Liver (tissue), 3 donors: ENCODE data around the gene NMNAT2.

Source experiments
- EGR1 ChIP-seq, 2 donors: IDR thresholded peaks; 2 replicates each; pipeline ENCODE4 v1.6.1; 2016 to 2018; ENCODE audit warnings: antibody characterized with exemption in 2 of 2, low read depth in 2 of 2
- GABPA ChIP-seq, 2 donors: IDR thresholded peaks in 1 of 2; conservative IDR thresholded peaks in 1 of 2; 2 replicates each; pipeline ENCODE4 v1.6.1; 2016; ENCODE audit warnings: antibody characterized with exemption in 2 of 2, mild to moderate bottlenecking in 1 of 2, moderate library complexity in 1 of 2
- HNF4A ChIP-seq, 2 donors: conservative IDR thresholded peaks; 2 replicates each; pipeline ENCODE4 v1.6.1; 2016; ENCODE audit warnings: antibody characterized with exemption in 2 of 2, mild to moderate bottlenecking in 2 of 2
- HNF4G ChIP-seq: IDR thresholded peaks from 2 replicates; pipeline ENCODE4 v1.6.1; 2016; ENCODE audit warnings: antibody characterized with exemption
- NR2F2 ChIP-seq: IDR thresholded peaks from 2 replicates; pipeline ENCODE4 v1.6.1; 2016; ENCODE audit warnings: antibody characterized with exemption
- RAD21 ChIP-seq, 2 donors: IDR thresholded peaks; 2 replicates each; pipeline ENCODE4 v1.6.1; 2016; ENCODE audit warnings: antibody characterized with exemption in 2 of 2, mild to moderate bottlenecking in 2 of 2
- SP1 ChIP-seq: IDR thresholded peaks from 2 replicates; pipeline ENCODE4 v1.6.1; 2018; ENCODE audit warnings: antibody characterized with exemption, mild to moderate bottlenecking
- TAF1 ChIP-seq: conservative IDR thresholded peaks from 2 replicates; pipeline ENCODE4 v1.6.1; 2016; ENCODE audit warnings: antibody characterized with exemption, mild to moderate bottlenecking
- TF ChIP-seq, protein P1 (sequence below): IDR thresholded peaks from 2 replicates; pipeline ENCODE4 v1.6.1; 2016; ENCODE audit warnings: antibody characterized with exemption
- TF ChIP-seq, protein P2 (sequence below): fragments of 150-350 bp; IDR thresholded peaks from 2 replicates; pipeline ENCODE4 v1.5.1; 2017; ENCODE audit warnings: improper control_type of control experiment, low read depth, low read length; ENCODE audit not compliant: missing input control
- TF ChIP-seq, protein P3 (sequence below): IDR thresholded peaks from 2 replicates; pipeline ENCODE4 v1.6.1; 2016; ENCODE audit warnings: antibody characterized with exemption, mild to moderate bottlenecking
- TF ChIP-seq, protein P4 (sequence below): IDR thresholded peaks from 2 replicates; pipeline ENCODE4 v1.6.1; 2016; ENCODE audit warnings: antibody characterized with exemption
- TF ChIP-seq, protein P5 (sequence below): IDR thresholded peaks from 2 replicates; pipeline ENCODE4 v1.6.1; 2016; ENCODE audit warnings: antibody characterized with exemption
- donor health status: healthy.
- donor health status: healthy.

DNA sequence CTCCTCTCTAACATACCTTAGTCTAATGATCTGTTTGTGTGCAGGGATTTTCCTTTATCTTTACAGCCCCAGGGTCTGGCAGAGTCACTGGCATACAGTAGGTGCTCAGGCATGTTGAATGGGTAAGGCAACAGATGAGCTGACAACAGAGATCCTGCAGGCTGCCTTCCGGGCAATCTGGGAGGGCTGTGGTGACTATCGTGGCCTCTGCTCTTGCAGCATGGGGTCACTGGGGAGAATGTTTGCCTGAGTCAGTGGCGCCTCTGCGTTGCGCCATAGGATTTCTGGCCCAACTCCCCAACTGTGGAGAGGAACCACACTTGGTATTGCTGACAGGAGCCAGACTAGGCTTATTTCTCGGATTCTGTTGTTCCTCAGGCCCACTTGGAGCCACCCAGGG is 138.3 kb downstream of the NMNAT2 start:
- TF ChIP-seq, protein P1, sequence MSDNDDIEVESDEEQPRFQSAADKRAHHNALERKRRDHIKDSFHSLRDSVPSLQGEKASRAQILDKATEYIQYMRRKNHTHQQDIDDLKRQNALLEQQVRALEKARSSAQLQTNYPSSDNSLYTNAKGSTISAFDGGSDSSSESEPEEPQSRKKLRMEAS: no peak
- TF ChIP-seq, protein P2, sequence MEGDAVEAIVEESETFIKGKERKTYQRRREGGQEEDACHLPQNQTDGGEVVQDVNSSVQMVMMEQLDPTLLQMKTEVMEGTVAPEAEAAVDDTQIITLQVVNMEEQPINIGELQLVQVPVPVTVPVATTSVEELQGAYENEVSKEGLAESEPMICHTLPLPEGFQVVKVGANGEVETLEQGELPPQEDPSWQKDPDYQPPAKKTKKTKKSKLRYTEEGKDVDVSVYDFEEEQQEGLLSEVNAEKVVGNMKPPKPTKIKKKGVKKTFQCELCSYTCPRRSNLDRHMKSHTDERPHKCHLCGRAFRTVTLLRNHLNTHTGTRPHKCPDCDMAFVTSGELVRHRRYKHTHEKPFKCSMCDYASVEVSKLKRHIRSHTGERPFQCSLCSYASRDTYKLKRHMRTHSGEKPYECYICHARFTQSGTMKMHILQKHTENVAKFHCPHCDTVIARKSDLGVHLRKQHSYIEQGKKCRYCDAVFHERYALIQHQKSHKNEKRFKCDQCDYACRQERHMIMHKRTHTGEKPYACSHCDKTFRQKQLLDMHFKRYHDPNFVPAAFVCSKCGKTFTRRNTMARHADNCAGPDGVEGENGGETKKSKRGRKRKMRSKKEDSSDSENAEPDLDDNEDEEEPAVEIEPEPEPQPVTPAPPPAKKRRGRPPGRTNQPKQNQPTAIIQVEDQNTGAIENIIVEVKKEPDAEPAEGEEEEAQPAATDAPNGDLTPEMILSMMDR: no peak
- TF ChIP-seq, protein P3, sequence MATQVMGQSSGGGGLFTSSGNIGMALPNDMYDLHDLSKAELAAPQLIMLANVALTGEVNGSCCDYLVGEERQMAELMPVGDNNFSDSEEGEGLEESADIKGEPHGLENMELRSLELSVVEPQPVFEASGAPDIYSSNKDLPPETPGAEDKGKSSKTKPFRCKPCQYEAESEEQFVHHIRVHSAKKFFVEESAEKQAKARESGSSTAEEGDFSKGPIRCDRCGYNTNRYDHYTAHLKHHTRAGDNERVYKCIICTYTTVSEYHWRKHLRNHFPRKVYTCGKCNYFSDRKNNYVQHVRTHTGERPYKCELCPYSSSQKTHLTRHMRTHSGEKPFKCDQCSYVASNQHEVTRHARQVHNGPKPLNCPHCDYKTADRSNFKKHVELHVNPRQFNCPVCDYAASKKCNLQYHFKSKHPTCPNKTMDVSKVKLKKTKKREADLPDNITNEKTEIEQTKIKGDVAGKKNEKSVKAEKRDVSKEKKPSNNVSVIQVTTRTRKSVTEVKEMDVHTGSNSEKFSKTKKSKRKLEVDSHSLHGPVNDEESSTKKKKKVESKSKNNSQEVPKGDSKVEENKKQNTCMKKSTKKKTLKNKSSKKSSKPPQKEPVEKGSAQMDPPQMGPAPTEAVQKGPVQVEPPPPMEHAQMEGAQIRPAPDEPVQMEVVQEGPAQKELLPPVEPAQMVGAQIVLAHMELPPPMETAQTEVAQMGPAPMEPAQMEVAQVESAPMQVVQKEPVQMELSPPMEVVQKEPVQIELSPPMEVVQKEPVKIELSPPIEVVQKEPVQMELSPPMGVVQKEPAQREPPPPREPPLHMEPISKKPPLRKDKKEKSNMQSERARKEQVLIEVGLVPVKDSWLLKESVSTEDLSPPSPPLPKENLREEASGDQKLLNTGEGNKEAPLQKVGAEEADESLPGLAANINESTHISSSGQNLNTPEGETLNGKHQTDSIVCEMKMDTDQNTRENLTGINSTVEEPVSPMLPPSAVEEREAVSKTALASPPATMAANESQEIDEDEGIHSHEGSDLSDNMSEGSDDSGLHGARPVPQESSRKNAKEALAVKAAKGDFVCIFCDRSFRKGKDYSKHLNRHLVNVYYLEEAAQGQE: no peak
- no peak for TF ChIP-seq RAD21 (IDR thresholded peaks at IDR 0.05)
- TF ChIP-seq TAF1: no peak
- TF ChIP-seq, protein P4, sequence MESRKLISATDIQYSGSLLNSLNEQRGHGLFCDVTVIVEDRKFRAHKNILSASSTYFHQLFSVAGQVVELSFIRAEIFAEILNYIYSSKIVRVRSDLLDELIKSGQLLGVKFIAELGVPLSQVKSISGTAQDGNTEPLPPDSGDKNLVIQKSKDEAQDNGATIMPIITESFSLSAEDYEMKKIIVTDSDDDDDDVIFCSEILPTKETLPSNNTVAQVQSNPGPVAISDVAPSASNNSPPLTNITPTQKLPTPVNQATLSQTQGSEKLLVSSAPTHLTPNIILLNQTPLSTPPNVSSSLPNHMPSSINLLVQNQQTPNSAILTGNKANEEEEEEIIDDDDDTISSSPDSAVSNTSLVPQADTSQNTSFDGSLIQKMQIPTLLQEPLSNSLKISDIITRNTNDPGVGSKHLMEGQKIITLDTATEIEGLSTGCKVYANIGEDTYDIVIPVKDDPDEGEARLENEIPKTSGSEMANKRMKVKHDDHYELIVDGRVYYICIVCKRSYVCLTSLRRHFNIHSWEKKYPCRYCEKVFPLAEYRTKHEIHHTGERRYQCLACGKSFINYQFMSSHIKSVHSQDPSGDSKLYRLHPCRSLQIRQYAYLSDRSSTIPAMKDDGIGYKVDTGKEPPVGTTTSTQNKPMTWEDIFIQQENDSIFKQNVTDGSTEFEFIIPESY: no peak
- TF ChIP-seq HNF4G: no peak
- no peak for TF ChIP-seq NR2F2
- TF ChIP-seq, protein P5, sequence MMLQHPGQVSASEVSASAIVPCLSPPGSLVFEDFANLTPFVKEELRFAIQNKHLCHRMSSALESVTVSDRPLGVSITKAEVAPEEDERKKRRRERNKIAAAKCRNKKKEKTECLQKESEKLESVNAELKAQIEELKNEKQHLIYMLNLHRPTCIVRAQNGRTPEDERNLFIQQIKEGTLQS: no peak
- TF ChIP-seq EGR1 (IDR thresholded peaks at IDR 0.05; ENCODE audit: low read depth in 2 of 2): no peak
- no peak for TF ChIP-seq GABPA (IDR thresholded peaks at IDR 0.05 in 1 of 2, conservative IDR thresholded peaks at IDR 0.05 in 1 of 2)
- TF ChIP-seq HNF4A (conservative IDR thresholded peaks at IDR 0.05): no peak
- TF ChIP-seq SP1: no peak
